IMR-90 (cell line): Measurements from ENCODE around the gene C10orf120. TPM values are rescaled to one million over a fixed set of nuclear protein-coding genes. Genes with fewer than 3 reads are reported as not detected.

Source experiments
- ATAC-seq: fragments of 200-7000 bp; cut with Tn5 transposase; 2 replicates; pipeline ENCODE4 v1.9.1; 2020; ENCODE audit warnings: low read depth, mild to moderate bottlenecking, moderate library complexity
- BruUV-seq: library from RNA; stranded (reverse); fragments of 400-500 nt; replicated peaks from 2 replicates; lab custom pipeline; 2021; lab: Mats Ljungman, UMichigan
- CTCF ChIA-PET: fragments of 300-600 bp; formaldehyde crosslinking; extraction: SDS; loops from one replicate; lab custom pipeline; 2021; ENCODE audit warnings: antibody characterized with exemption; lab: Yijun Ruan, JAX
- POLR2A ChIA-PET: fragments of 300-600 bp; sonication (Branson Sonifier 250); formaldehyde crosslinking; loops from one replicate; lab custom pipeline; 2022; ENCODE audit warnings: antibody characterized with exemption; ENCODE audit not compliant: unreplicated experiment; lab: Charles Lee
- DNase-seq: peaks from one replicate; pipeline ENCODE4 v3.0.0; 2013
- H2AFZ ChIP-seq: replicated peaks from 2 replicates; pipeline ENCODE3; 2013; ENCODE audit warnings: low read length, mild to moderate bottlenecking; ENCODE audit not compliant: poor library complexity
- H2AK5ac ChIP-seq: 2 replicates; pipeline ENCODE4 v1.6.1; 2013; ENCODE audit warnings: low read depth, low read length, inconsistent platforms
- H2AK9ac ChIP-seq: replicated peaks from 2 replicates; pipeline ENCODE3; 2013; ENCODE audit warnings: mild to moderate bottlenecking, low read depth, low read length, moderate library complexity; ENCODE audit not compliant: poor library complexity
- H2BK120ac ChIP-seq: 2 replicates; pipeline ENCODE4 v1.6.1; 2013; ENCODE audit warnings: low read depth, low read length, inconsistent platforms
- H2BK15ac ChIP-seq: 3 replicates; pipeline ENCODE4 v1.6.1; 2013; ENCODE audit warnings: low read depth, low read length, inconsistent platforms
- H2BK20ac ChIP-seq: 2 replicates; pipeline ENCODE4 v1.6.1; 2013; ENCODE audit warnings: low read depth, mild to moderate bottlenecking, inconsistent platforms, low read length, moderate library complexity
- H2BK5ac ChIP-seq: 2 replicates; pipeline ENCODE4 v1.6.1; 2013; ENCODE audit warnings: mild to moderate bottlenecking, low read depth, low read length, inconsistent platforms; ENCODE audit not compliant: poor library complexity, severe bottlenecking
- H3K14ac ChIP-seq: replicated peaks from 2 replicates; pipeline ENCODE4 v1.6.1; 2013; ENCODE audit warnings: low read depth, low read length, inconsistent platforms
- H3K18ac ChIP-seq: 2 replicates; pipeline ENCODE4 v1.6.1; 2013; ENCODE audit warnings: low read depth, low read length, control low read depth
- H3K23ac ChIP-seq: 2 replicates; pipeline ENCODE4 v1.6.1; 2013; ENCODE audit warnings: low read depth, low read length, inconsistent platforms
- H3K27ac ChIP-seq: 2 replicates; pipeline ENCODE4 v1.5.1; 2013; ENCODE audit warnings: mild to moderate bottlenecking, control low read depth, low read length; ENCODE audit not compliant: insufficient read depth
- H3K27me3 ChIP-seq: 2 replicates; pipeline ENCODE4 v1.6.1; 2013; ENCODE audit warnings: low read length; ENCODE audit not compliant: control insufficient read depth, insufficient read depth
- H3K36me3 ChIP-seq: 2 replicates; pipeline ENCODE4 v1.6.1; 2013; ENCODE audit warnings: low read length, mixed read lengths; ENCODE audit not compliant: control insufficient read depth, insufficient read depth
- H3K4ac ChIP-seq: 2 replicates; pipeline ENCODE4 v1.6.1; 2013; ENCODE audit warnings: low read depth, low read length, inconsistent platforms
- H3K4me1 ChIP-seq: 2 replicates; pipeline ENCODE4 v1.6.1; 2013; ENCODE audit warnings: low read length, mixed read lengths; ENCODE audit not compliant: control insufficient read depth, insufficient read depth
- H3K4me2 ChIP-seq: 2 replicates; pipeline ENCODE4 v1.6.1; 2013; ENCODE audit warnings: low read depth, mild to moderate bottlenecking, control low read depth, low read length, moderate library complexity
- H3K4me3 ChIP-seq: 2 replicates; pipeline ENCODE4 v1.5.1; 2013; ENCODE audit warnings: low read depth, mild to moderate bottlenecking, control low read depth, low read length, moderate library complexity; ENCODE audit not compliant: insufficient read depth
- H3K56ac ChIP-seq: 2 replicates; pipeline ENCODE4 v1.6.1; 2013; ENCODE audit warnings: low read length, inconsistent platforms; ENCODE audit not compliant: insufficient read depth; ENCODE audit errors: extremely low read depth
- H3K79me1 ChIP-seq, 2 experiments: 2 replicates each; pipeline ENCODE4 v1.6.1; 2013; ENCODE audit warnings: low read length in 2 of 2, inconsistent platforms in 1 of 2, low read depth in 1 of 2
- H3K9ac ChIP-seq: 2 replicates; pipeline ENCODE4 v1.6.1; 2013; ENCODE audit warnings: low read depth, low read length, control low read depth
- H3K9me1 ChIP-seq: 2 replicates; pipeline ENCODE4 v1.6.1; 2013; ENCODE audit warnings: low read length, inconsistent platforms; ENCODE audit not compliant: insufficient read depth
- H3K9me3 ChIP-seq: 2 replicates; pipeline ENCODE4 v1.6.1; 2013; ENCODE audit warnings: low read length; ENCODE audit not compliant: control insufficient read depth, insufficient read depth
- H4K20me1 ChIP-seq: 2 replicates; pipeline ENCODE4 v1.6.1; 2013; ENCODE audit warnings: low read length, inconsistent platforms; ENCODE audit not compliant: insufficient read depth
- H4K5ac ChIP-seq: 2 replicates; pipeline ENCODE4 v1.6.1; 2013; ENCODE audit warnings: mild to moderate bottlenecking, low read depth, low read length, control low read depth
- H4K8ac ChIP-seq, 2 experiments: 2 replicates each; pipeline ENCODE4 v1.6.1; 2013; ENCODE audit warnings: low read depth in 2 of 2, low read length in 2 of 2, control low read depth in 1 of 2, inconsistent platforms in 1 of 2
- H4K91ac ChIP-seq: 2 replicates; pipeline ENCODE4 v1.6.1; 2013; ENCODE audit warnings: low read depth, low read length, inconsistent platforms; ENCODE audit not compliant: insufficient read depth
- CTCF ChIP-seq: conservative IDR thresholded peaks from 2 replicates; pipeline ENCODE4 v1.5.1; 2012; ENCODE audit warnings: mild to moderate bottlenecking, low read depth, low read length, improper control_type of control experiment
- ELK1 ChIP-seq: fragments of 150-350 bp; IDR thresholded peaks from 2 replicates; pipeline ENCODE4 v1.6.1; 2016; ENCODE audit warnings: low read depth, mild to moderate bottlenecking, low read length, moderate library complexity, borderline replicate concordance
- MAZ ChIP-seq: IDR thresholded peaks from 2 replicates; pipeline ENCODE4 v1.6.1; 2012; ENCODE audit warnings: low read depth, mild to moderate bottlenecking, low read length, improper control_type of control experiment, moderate library complexity, borderline replicate concordance
- RAD21 ChIP-seq: IDR thresholded peaks from 2 replicates; pipeline ENCODE4 v1.6.1; 2012; ENCODE audit warnings: low read length, improper control_type of control experiment
- SMC3 ChIP-seq: fragments of 150-350 bp; IDR thresholded peaks from 2 replicates; pipeline ENCODE4 v1.6.1; 2016; ENCODE audit warnings: low read depth, mild to moderate bottlenecking, antibody characterized with exemption, low read length, moderate library complexity
- whole genome bisulfite sequencing, 2 experiments: methylation state at CpG; one replicate each; pipeline versions ENCODE4 v1.1.5 to v1.1.7; 2013; ENCODE audit warnings: missing lambda C conversion rate in 2 of 2; ENCODE audit not compliant: insufficient read length in 1 of 2; ENCODE audit errors: extremely low coverage in 2 of 2; 5-methylcytosine and 5-hydroxymethylcytosine counted together
- dilution Hi-C: fragments of 300-500 bp; cut with HindIII; formaldehyde crosslinking; loops from one replicate; pipeline ENCODE4 v1.14.3; 2018; ENCODE audit warnings: low sequenced_read_pairs; ENCODE audit not compliant: unreplicated experiment
- in situ Hi-C: fragments of 300-500 bp; cut with MboI; formaldehyde crosslinking; loops from 3 replicates; pipeline ENCODE4 v1.14.3; 2019; ENCODE audit warnings: low sequenced_read_pairs, inconsistent platforms, mixed read lengths
- intact Hi-C: fragments of 100-400 bp; cut with micrococcal nuclease; formaldehyde crosslinking; loops from 2 replicates; pipeline ENCODE4 v1.10.0; 2022
- polyA plus RNA-seq, 3 experiments: library from polyadenylated mRNA; depleted of rRNA; stranded (reverse); fragments of >200 nt; gene quantifications; 2 replicates each; pipeline ENCODE4 v1.2.3, GENCODE V29; 2012; ENCODE audit warnings: low replicate concordance in 1 of 3
- total RNA-seq: library from RNA; depleted of rRNA; stranded (reverse); fragments of >200 nt; gene quantifications from 2 replicates; pipeline ENCODE4 v1.2.3, GENCODE V29; 2012

C10orf120 gene
- total and polyA plus RNA-seq, 2 of the 4 experiments (the other 2 are of a cell fraction) = not detected

- Histone ChIP-seq H2AK5ac (no peak overlapping the region), H3K36me3 (no peaks in the 10 kb centered on the region), H2AK9ac (no peak overlapping the region), H4K20me1 (no peaks in the 10 kb centered on the region), H3K9me3 (no peaks in the 10 kb centered on the region), H3K79me1 (no peaks in the 10 kb centered on the region), H2BK15ac (no peak overlapping the region), H2BK20ac (no peak overlapping the region), H3K56ac (no peak overlapping the region), H3K4me3 (no peak overlapping the region), H2AFZ (no peak overlapping the region), H3K4me1 (no peaks in the 10 kb centered on the region), H3K4ac (no peak overlapping the region), H3K9ac (no peak overlapping the region), H2BK120ac (no peak overlapping the region), H4K8ac (no peak overlapping the region), H3K18ac (no peak overlapping the region), H3K27me3 (no peaks in the 10 kb centered on the region), H3K14ac (no peak overlapping the region), H3K9me1 (no peaks in the 10 kb centered on the region; the same call in 1 of the 2 replicates), H4K5ac (no peak overlapping the region), H4K91ac (no peak overlapping the region), H2BK5ac (peak overlapping the region; percentile 36), H3K4me2 (no peak overlapping the region), H3K23ac (no peak overlapping the region), H3K27ac (no peak overlapping the region)
- CTCF ChIA-PET = no interaction called here
- dilution Hi-C loops (no loop called here), in situ Hi-C loops (no loop called here), intact Hi-C loops (loop anchor here (2.0 to 10.0 kb wide), 3 partner anchors 55 to 361 kb away; partner anchors contain the start of gene DMBT1)
- no TSS peak for BruUV-seq
- peak; percentile 94 for ATAC-seq
- DNase-seq = peak; percentile 35
- no peak for TF ChIP-seq ELK1
- peak; percentile 79 for TF ChIP-seq RAD21
- TF ChIP-seq MAZ = no peak
- TF ChIP-seq CTCF = peak; percentile 70
- TF ChIP-seq SMC3 = peak; percentile 62
- 100% methylated on average over 1 of the region's 9 CpGs; no CpG with 5 or more reads in 1 of the 2 experiments for WGBS, 2 experiments
- POLR2A ChIA-PET = no interaction called here
Measured at GRCh38 chr10:122703483-122704448, 4.1 kb upstream of the C10orf120 start.
